ENCODE results near the gene EHD3.

Gene EHD3

DNA sequence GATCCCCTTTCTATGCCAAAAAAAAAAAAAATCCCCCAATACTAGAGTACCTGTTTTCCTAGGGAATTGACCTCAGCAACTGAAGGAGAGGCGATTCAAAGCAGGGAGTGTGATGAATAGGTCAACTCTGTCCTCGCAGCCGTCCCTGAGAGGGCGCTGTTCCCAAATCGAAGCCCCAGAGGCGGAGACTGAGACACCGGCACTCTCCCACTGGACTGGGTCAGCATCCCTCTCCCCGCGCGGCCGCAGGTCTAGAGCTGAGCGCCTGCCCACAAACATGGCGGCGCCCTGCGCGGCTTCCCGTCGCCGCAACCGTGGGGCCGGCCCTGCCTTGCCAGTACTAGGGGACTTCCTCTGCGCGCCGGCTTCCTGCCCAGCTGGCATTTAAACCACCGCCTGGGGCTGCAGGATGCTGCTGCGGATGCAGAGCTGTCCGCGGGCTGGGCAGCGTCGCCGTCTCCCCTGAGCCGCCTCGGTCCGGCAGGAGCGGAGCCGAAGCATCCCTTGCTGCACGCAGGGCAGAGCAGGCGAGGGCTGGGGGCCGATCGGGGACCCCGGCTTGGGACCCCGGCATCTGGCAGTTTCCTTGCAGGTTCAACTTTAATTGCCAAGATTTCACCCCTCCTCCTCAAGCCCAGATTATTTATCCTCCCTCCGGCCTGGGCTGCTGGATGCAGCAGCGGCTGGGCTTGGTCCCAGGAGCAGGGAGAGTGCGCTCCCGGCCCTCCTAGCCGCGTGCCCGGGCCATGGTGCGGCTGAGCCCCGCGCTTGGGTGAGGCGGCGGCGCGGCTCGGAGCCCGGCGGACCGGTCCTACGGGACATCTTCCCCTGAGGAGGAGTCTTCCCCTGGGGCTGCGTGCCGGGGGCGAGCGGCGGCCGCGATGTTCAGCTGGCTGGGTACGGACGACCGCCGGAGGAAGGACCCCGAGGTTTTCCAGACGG lies at the start of gene EHD3:
TSS of gene EHD3 (plus strand) at position 412 of the 942 bp plus-strand sequence. CDS start at position 882, 470 bp downstream.
- DNase-seq (peak; percentile 82 to 89), ATAC-seq (peak; percentile 97)
- Mint-ChIP-seq H3K27ac (peak within 1 kb of the TSS; percentile 75 to 84), H3K4me3 (peak within 1 kb of the TSS; percentile 75 to 83), H3K27me3 (peaks cover 16% of the 10 kb centered on the region), H3K9me3 (no peaks in the 10 kb centered on the region), H3K4me1 (peaks cover 24% of the 10 kb centered on the region)

GRCh38 chr2:31187166-31187565 lies 46.8 kb upstream of the EHD3 start:
- Mint-ChIP-seq H3K27ac (no peak overlapping the region), H3K9me3 (no peaks in the 10 kb centered on the region), H3K27me3 (no peaks in the 10 kb centered on the region), H3K4me1 (no peaks in the 10 kb centered on the region), H3K4me3 (no peak overlapping the region)
- ATAC-seq (no peak), DNase-seq (no peak)

- DNase-seq (no peak), ATAC-seq (no peak)
- Mint-ChIP-seq H3K27me3 (no peaks in the 10 kb centered on the region), H3K27ac (no peak overlapping the region), H3K9me3 (no peaks in the 10 kb centered on the region), H3K4me3 (no peak overlapping the region), H3K4me1 (no peaks in the 10 kb centered on the region)
Measured at GRCh38 chr2:31188131-31188530, 45.8 kb upstream of the EHD3 start.

DNA sequence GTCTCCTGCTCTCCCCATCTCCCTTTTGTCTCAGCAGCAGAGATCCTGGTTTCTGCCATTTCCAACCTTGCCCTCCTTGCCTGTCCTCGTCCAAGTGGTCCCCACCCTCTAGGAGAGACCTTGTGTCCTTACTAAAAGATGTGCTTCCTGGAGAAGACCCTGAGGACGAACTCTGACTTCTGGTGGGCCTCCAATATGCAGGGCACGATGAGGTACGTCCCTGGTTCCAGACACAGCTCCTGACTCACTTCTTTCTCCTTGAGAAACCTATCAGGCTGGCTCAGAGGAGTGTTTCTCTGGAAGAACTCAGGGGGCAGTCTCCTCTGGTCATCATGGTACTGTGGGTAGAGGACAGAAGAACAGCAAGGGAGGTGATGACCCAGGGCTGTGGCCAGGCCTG lies 44.8 kb upstream of the EHD3 start:
- H3K27me3 Mint-ChIP-seq, result no peaks in the 10 kb centered on the region
- H3K4me1 Mint-ChIP-seq, result no peaks in the 10 kb centered on the region
- H3K9me3 Mint-ChIP-seq, result no peaks in the 10 kb centered on the region
- ATAC-seq, result no peak
- H3K27ac Mint-ChIP-seq, result no peak overlapping the region
- H3K4me3 Mint-ChIP-seq, result no peak overlapping the region
- DNase-seq, result no peak

- H3K4me1 Mint-ChIP-seq, result no peaks in the 10 kb centered on the region
- no peaks in the 10 kb centered on the region for H3K9me3 Mint-ChIP-seq
- H3K4me3 Mint-ChIP-seq, result no peak overlapping the region
- DNase-seq, result no peak
- H3K27me3 Mint-ChIP-seq, result no peaks in the 10 kb centered on the region
- H3K27ac Mint-ChIP-seq, result peak overlapping the region; percentile 34 to 77
- ATAC-seq, result no peak
Measured at GRCh38 chr2:31190188-31190587, 43.8 kb upstream of the EHD3 start.

GRCh38 chr2:31191931-31192330 lies 42.0 kb upstream of the EHD3 start:
- H3K9me3 Mint-ChIP-seq, result no peaks in the 10 kb centered on the region
- H3K4me1 Mint-ChIP-seq, result no peaks in the 10 kb centered on the region
- H3K27ac Mint-ChIP-seq, result no peak overlapping the region
- no peak for DNase-seq
- no peak overlapping the region for H3K4me3 Mint-ChIP-seq
- H3K27me3 Mint-ChIP-seq, result no peaks in the 10 kb centered on the region
- ATAC-seq, result no peak

DNA sequence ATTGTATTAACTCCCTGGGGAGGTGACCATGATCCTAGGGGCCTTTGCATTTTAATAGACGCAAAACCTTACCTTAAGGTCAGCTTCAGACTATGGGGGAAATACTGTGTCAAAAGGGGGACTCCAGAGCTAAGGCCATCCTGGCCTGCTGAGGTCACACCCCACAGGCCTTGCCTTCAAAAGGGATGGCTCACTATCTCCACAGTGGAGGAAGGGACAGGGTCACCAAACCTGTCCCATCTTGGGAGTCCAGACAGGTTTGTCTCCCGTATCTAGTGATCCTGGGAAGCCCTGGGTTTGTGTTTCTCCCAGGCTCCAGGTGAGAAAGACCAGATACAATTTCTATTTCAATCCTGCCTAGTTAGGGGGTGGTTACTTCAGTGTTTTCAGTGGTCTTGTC lies 41.6 kb upstream of the EHD3 start:
- no peak overlapping the region for H3K27ac Mint-ChIP-seq
- H3K27me3 Mint-ChIP-seq, result no peaks in the 10 kb centered on the region
- ATAC-seq (no peak), DNase-seq (no peak)
- no peak overlapping the region for H3K4me3 Mint-ChIP-seq
- no peaks in the 10 kb centered on the region for H3K4me1 Mint-ChIP-seq
- no peaks in the 10 kb centered on the region for H3K9me3 Mint-ChIP-seq

DNA sequence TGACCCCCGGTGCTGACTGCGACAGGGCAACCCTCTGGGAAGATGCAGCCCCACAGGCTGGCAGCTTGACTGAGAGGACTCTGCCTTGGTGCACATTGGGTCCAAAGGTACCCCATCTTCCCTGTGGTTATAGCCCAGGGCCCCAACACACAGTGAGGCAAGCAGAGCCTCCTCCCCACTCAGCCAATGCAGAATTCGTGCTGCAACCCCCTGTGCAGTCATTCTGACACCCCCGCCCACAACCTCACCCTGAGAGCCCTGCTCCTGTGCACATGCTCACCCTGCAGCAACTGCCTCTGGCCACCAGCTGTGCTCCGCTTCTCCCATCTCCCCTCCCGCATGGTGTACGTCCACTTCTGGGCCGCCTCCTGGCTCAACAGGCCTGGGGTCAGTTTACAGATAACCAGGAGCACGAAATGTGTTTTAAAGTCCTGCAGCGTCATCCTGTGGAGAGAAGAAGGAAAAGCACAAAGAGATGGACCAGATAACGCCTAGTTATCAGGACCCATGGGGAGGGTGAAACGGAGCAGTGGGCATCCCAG lies 41.0 kb upstream of the EHD3 start:
- Mint-ChIP-seq H3K9me3 (no peaks in the 10 kb centered on the region), H3K4me3 (no peak overlapping the region), H3K27ac (no peak overlapping the region), H3K4me1 (no peaks in the 10 kb centered on the region), H3K27me3 (no peaks in the 10 kb centered on the region)
- ATAC-seq (no peak), DNase-seq (no peak)

GRCh38 chr2:31193806-31194205 lies 40.1 kb upstream of the EHD3 start:
- DNase-seq, result no peak
- Mint-ChIP-seq H3K4me1 (no peaks in the 10 kb centered on the region), H3K4me3 (no peak overlapping the region), H3K27me3 (no peaks in the 10 kb centered on the region), H3K27ac (no peak overlapping the region), H3K9me3 (no peaks in the 10 kb centered on the region)
- no peak for ATAC-seq

DNA sequence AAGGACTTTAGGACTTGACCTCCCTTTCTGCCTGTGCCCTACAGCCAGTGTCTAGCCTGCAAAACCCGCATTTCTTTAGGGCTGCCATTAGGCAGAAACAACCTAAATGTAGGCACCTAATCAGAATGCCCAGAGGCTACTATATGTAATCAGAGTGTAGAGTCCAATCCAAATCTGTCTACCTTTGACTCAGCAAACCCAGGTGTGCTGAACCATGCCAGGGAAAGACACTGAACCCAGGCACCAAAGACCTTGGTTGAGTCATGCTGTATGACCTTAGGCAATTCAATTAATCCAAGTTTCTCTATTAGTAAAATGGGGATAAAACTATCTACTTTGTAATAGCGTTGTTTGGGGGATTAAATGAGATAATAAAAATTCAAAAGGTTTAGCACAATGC lies 37.3 kb upstream of the EHD3 start:
- no peak overlapping the region for H3K27ac Mint-ChIP-seq
- no peak overlapping the region for H3K4me3 Mint-ChIP-seq
- DNase-seq, result no peak
- no peaks in the 10 kb centered on the region for H3K4me1 Mint-ChIP-seq
- H3K9me3 Mint-ChIP-seq, result no peaks in the 10 kb centered on the region
- no peaks in the 10 kb centered on the region for H3K27me3 Mint-ChIP-seq
- ATAC-seq, result no peak

DNA sequence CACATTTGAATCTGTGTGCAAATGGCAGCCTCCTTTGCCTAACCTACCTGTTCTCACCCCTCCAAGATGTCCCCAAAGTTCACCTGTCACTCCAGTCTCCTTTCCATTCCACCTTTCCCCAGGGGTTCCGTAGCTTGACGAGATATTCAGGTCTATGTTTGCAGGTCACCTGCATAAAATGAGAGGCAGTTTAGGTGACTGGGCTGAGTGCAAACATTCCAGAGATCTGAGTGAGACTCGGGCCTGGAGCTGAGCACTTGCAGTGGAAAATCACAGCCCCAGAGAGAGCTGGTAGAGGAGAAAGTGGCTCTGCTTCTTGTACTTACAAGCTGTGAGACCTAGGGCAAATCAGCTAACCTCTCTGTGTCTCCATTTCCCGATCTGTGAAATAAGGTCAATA lies 36.8 kb upstream of the EHD3 start:
- H3K27ac Mint-ChIP-seq, result no peak overlapping the region
- DNase-seq (no peak), ATAC-seq (no peak)
- no peaks in the 10 kb centered on the region for H3K9me3 Mint-ChIP-seq
- no peaks in the 10 kb centered on the region for H3K27me3 Mint-ChIP-seq
- H3K4me1 Mint-ChIP-seq, result no peaks in the 10 kb centered on the region
- H3K4me3 Mint-ChIP-seq, result no peak overlapping the region

DNA sequence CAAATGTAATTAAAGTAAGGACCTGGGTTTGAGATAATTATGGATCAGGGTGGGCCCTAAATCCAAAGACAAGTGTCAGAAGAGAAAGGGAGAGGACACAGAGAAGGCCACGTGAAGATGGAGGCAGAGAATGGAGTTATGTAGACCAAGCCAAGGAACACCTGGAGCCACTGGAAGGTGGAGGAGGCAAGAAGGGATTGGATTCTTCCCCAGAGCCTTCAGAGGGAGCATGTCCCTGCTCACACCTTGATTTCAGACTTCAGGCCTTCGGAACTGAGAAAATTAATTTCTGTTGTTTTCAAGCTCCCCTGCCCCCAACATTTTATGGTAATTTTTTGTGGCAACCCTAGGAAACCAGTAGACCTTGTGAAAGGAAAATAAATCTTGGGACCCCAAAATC lies 36.3 kb upstream of the EHD3 start:
- no peaks in the 10 kb centered on the region for H3K9me3 Mint-ChIP-seq
- no peaks in the 10 kb centered on the region for H3K27me3 Mint-ChIP-seq
- no peak for ATAC-seq

GRCh38 chr2:31199206-31199605 lies 34.7 kb upstream of the EHD3 start:
- H3K9me3 Mint-ChIP-seq, result no peaks in the 10 kb centered on the region
- no peak overlapping the region for H3K4me3 Mint-ChIP-seq
- ATAC-seq (no peak), DNase-seq (no peak)
- H3K27ac Mint-ChIP-seq, result no peak overlapping the region
- no peaks in the 10 kb centered on the region for H3K27me3 Mint-ChIP-seq
- no peaks in the 10 kb centered on the region for H3K4me1 Mint-ChIP-seq

More for the DNA sequence above, 36.3 kb upstream of the EHD3 start:
- no peaks in the 10 kb centered on the region for H3K4me1 Mint-ChIP-seq
- H3K4me3 Mint-ChIP-seq, result no peak overlapping the region
- H3K27ac Mint-ChIP-seq, result peak overlapping the region in 1 of 2 donors; percentile 9
- DNase-seq, result no peak

GRCh38 chr2:31200972-31201371 lies 33.0 kb upstream of the EHD3 start:
- DNase-seq, result no peak
- ATAC-seq, result no peak
- Mint-ChIP-seq H3K9me3 (no peaks in the 10 kb centered on the region), H3K4me3 (no peak overlapping the region), H3K4me1 (no peaks in the 10 kb centered on the region), H3K27me3 (no peaks in the 10 kb centered on the region), H3K27ac (no peak overlapping the region)

- Mint-ChIP-seq H3K9me3 (no peaks in the 10 kb centered on the region), H3K4me1 (no peaks in the 10 kb centered on the region), H3K27ac (peak overlapping the region in 1 of 2 donors; percentile 21), H3K4me3 (no peak overlapping the region), H3K27me3 (no peaks in the 10 kb centered on the region)
- ATAC-seq, result no peak
- no peak for DNase-seq
Measured at GRCh38 chr2:31202041-31202440, 31.9 kb upstream of the EHD3 start.

GRCh38 chr2:31202833-31203232 lies 31.1 kb upstream of the EHD3 start:
- Mint-ChIP-seq H3K4me3 (no peak overlapping the region), H3K4me1 (no peaks in the 10 kb centered on the region), H3K27ac (no peak overlapping the region), H3K9me3 (no peaks in the 10 kb centered on the region), H3K27me3 (no peaks in the 10 kb centered on the region)
- no peak for DNase-seq
- ATAC-seq, result no peak

Measured in stimulated activated naive CD8-positive, alpha-beta T cell treated with anti-CD3 and anti-CD28 coated beads, Interleukin-15, amount 100 ng/mL, for 72 hours (primary cell).